GM23248 (cell line): ENCODE results near the gene FSTL4.

Source experiments
- EZH2 ChIP-seq: fragments of 200-600 bp; sonication (generic); IDR thresholded peaks from 2 replicates; pipeline ENCODE4 v1.6.1; 2018; ENCODE audit warnings: antibody characterized with exemption, mild to moderate bottlenecking; ENCODE audit not compliant: insufficient read depth, poor library complexity, severe bottlenecking
- EZH2phosphoT487 ChIP-seq: fragments of 200-600 bp; sonication (generic); IDR thresholded peaks from 2 replicates; pipeline ENCODE4 v1.6.1; 2018; ENCODE audit warnings: antibody characterized with exemption, moderate library complexity, mild to moderate bottlenecking, low read depth; ENCODE audit not compliant: insufficient read depth

- no peak for TF ChIP-seq EZH2
- no peak for TF ChIP-seq EZH2phosphoT487
Measured at GRCh38 chr5:133233616-133234015, 378.7 kb downstream of the FSTL4 start.
